ENCODE results near the gene IMMP1L.

GRCh38 chr11:31442086-31442485, 67.3 kb downstream of the IMMP1L start:
- TF ChIP-seq, protein P1, sequence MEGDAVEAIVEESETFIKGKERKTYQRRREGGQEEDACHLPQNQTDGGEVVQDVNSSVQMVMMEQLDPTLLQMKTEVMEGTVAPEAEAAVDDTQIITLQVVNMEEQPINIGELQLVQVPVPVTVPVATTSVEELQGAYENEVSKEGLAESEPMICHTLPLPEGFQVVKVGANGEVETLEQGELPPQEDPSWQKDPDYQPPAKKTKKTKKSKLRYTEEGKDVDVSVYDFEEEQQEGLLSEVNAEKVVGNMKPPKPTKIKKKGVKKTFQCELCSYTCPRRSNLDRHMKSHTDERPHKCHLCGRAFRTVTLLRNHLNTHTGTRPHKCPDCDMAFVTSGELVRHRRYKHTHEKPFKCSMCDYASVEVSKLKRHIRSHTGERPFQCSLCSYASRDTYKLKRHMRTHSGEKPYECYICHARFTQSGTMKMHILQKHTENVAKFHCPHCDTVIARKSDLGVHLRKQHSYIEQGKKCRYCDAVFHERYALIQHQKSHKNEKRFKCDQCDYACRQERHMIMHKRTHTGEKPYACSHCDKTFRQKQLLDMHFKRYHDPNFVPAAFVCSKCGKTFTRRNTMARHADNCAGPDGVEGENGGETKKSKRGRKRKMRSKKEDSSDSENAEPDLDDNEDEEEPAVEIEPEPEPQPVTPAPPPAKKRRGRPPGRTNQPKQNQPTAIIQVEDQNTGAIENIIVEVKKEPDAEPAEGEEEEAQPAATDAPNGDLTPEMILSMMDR (IDR thresholded peaks at IDR 0.05), result no peak
- no peak for TF ChIP-seq POLR2A (IDR thresholded peaks at IDR 0.05)

All from testis (tissue), 2 donors.